ENCODE measurements around the gene GRK6.

The GRK6 gene

GRCh38 chr5:177421062-177421798, 5.2 kb upstream of the GRK6 start:
- Histone ChIP-seq H3K36me3 (no peaks in the 10 kb centered on the region), H3K4me1 (peaks cover 0 to 7% (median 3%) of the 10 kb centered on the region in 4 donors), H3K27me3 (no peaks in the 10 kb centered on the region), H3K4me3 (no peak overlapping the region), H3K27ac (no peak overlapping the region), H3K9me3 (no peaks in the 10 kb centered on the region)
- no peak for DNase-seq
- intact Hi-C loops (cut with DNase I; ENCODE audit: low total_unique reads), result no loop called here
- TF ChIP-seq CTCF (IDR thresholded peaks at IDR 0.05), result no peak

GRCh38 chr5:177423671-177424070, 2.8 kb upstream of the GRK6 start:
- intact Hi-C loops (cut with DNase I; ENCODE audit: low total_unique reads), result no loop called here
- Histone ChIP-seq H3K4me1 (peaks cover 0 to 25% (median 17%) of the 10 kb centered on the region in 4 donors), H3K27ac (no peak overlapping the region), H3K27me3 (no peaks in the 10 kb centered on the region), H3K9me3 (no peaks in the 10 kb centered on the region), H3K4me3 (no peak overlapping the region), H3K36me3 (no peaks in the 10 kb centered on the region)
- DNase-seq, result no peak
- no peak for TF ChIP-seq CTCF (IDR thresholded peaks at IDR 0.05)

- peak overlapping the region; percentile 87 to 91 for H3K27ac ChIP-seq
- peak overlapping the region; percentile 56 to 66 for H3K4me3 ChIP-seq
- no peak for DNase-seq
- H3K36me3 ChIP-seq, result peaks cover 0 to 3% (median 0%) of the 10 kb centered on the region in 3 donors
- no peak for TF ChIP-seq CTCF (IDR thresholded peaks at IDR 0.05)
- no peaks in the 10 kb centered on the region for H3K27me3 ChIP-seq
- H3K4me1 ChIP-seq, result peaks cover 0 to 41% (median 17%) of the 10 kb centered on the region in 4 donors
- no peaks in the 10 kb centered on the region for H3K9me3 ChIP-seq
- intact Hi-C loops (cut with DNase I; ENCODE audit: low total_unique reads), result no loop called here
Observed at GRCh38 chr5:177425196-177425800, 1.2 kb upstream of the GRK6 start.

- Histone ChIP-seq H3K4me1 (peaks cover 0 to 45% (median 17%) of the 10 kb centered on the region in 4 donors), H3K4me3 (peak overlapping the region; percentile 56 to 66), H3K9me3 (no peaks in the 10 kb centered on the region), H3K27ac (peak overlapping the region; percentile 87 to 91), H3K36me3 (peaks cover 0 to 10% (median 5%) of the 10 kb centered on the region in 3 donors), H3K27me3 (no peaks in the 10 kb centered on the region)
- DNase-seq, result peak; percentile 100
- intact Hi-C loops (cut with DNase I; ENCODE audit: low total_unique reads), result no loop called here
- TF ChIP-seq CTCF (IDR thresholded peaks at IDR 0.05), result no peak
Observed at GRCh38 chr5:177425801-177426565, 493 bp upstream of the GRK6 start.

- intact Hi-C loops (cut with DNase I; ENCODE audit: low total_unique reads), result no loop called here
- H3K4me1 ChIP-seq, result peaks cover 0 to 45% (median 17%) of the 10 kb centered on the region in 4 donors
- H3K9me3 ChIP-seq, result no peaks in the 10 kb centered on the region
- peak overlapping the region; percentile 70 to 89 for H3K4me3 ChIP-seq
- no peak for TF ChIP-seq CTCF (IDR thresholded peaks at IDR 0.05)
- no peak for DNase-seq
- H3K27ac ChIP-seq, result peak overlapping the region; percentile 76 to 81
- H3K27me3 ChIP-seq, result no peaks in the 10 kb centered on the region
- H3K36me3 ChIP-seq, result peaks cover 7 to 23% (median 19%) of the 10 kb centered on the region in 3 donors
Observed at GRCh38 chr5:177427211-177427822, 841 bp downstream of the GRK6 start.
